ENCODE measurements around the gene MYL2.

MYL2 gene

DNA sequence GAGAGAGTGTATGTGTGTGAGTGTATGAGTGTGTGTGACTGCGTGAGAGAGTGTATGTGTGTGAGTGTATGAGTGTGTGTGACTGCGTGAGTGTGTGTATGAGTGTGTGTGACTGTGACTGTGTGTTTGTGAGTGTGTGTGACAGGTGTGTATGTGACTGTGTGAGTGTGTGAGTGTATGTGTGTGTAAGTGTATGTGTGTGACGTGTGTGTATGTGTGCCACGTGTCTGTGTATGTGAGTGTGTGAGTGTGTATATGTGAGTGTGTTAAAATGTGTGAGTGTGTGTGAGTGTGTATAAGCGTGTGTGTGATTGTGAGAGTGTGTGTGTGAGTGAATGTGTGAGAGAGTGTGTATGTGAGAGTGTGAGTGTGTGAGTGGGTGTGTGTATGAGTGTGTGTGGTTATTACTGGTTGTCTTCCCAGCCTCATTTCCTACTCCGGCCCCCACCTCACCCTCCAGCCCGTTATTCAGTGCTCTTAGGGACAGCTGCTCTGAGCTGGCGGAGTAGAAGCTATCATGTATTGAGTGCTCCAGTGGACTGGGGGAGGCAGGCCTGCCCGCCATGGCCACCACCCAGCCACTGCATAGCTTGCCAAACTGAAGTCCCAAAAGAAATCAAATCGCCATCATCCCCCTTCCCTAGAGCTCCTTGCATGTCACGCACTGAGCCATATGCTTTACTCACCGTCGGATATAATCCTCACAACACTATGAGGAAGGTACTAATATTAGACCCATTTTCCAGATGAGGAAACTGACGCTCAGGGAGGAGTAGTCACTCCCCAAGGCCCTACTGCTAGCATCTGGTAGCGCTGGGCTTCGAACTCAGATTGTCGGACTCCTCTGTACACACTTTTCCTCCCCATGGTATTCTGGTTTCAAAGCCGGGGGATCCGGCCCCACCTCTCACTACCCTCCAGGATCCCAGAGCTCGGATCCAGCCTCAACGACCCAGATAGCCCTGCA lies 10.3 kb upstream of the MYL2 start:
- DNase-seq (ENCODE audit: low read depth), result no peak

- DNase-seq (ENCODE audit: low read depth), result no peak
Measured at GRCh38 chr12:110929818-110930217, 9.4 kb upstream of the MYL2 start.

DNA sequence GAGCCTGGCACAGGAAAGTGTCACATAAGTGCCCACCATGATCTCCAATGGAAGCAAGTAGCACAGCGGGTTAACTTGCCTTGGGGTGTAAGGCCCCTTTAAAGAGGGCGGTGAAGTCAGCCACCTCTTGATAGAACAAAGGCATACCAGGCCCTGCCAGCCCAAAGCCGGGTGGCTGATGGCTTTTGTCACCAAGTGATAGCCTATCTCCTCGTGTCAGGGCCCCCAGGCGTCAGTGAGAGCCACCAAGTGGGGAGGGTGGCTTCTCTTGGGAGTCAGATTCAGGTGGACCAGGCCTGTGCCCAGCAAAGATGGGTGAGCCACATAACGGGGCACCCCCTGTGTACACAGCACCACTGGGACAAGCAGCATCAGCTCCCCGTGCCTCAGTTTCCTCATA lies 8.3 kb upstream of the MYL2 start:
- no peak for DNase-seq (ENCODE audit: low read depth)

GRCh38 chr12:110927546-110927945 lies 7.2 kb upstream of the MYL2 start:
- DNase-seq (ENCODE audit: low read depth), result no peak

DNA sequence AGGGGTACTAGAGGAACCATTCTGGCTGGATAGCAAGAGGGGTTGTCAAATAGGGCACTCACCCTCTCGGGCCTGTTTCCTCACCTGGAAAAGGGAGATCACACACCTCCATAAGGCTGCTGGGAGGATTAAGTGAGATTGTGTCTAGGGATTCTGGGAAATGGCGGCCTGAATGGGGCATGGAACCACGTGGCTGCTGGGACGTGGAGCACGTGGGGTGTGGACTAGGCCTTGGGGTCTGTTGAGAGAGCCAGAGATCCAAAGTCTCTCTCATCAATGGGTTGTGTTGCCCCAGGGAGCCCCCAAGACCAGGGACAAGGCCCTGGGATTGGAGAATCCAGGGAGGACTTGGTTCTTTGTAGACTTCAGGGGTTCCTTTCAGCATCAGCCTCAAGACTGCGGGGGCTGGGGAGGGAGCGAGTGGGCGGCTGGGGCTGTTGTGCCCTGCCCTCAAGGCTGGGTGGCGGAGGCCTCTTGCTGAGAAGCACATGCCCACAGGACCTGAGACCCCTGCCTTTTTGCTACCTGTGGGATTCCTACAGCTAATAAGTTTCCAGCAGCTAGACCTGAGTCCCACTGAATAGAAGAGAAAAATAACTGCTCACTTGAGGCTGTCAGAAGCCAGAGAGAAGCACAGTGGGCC lies 3.4 kb upstream of the MYL2 start:
- no peak for DNase-seq (ENCODE audit: low read depth)

DNA sequence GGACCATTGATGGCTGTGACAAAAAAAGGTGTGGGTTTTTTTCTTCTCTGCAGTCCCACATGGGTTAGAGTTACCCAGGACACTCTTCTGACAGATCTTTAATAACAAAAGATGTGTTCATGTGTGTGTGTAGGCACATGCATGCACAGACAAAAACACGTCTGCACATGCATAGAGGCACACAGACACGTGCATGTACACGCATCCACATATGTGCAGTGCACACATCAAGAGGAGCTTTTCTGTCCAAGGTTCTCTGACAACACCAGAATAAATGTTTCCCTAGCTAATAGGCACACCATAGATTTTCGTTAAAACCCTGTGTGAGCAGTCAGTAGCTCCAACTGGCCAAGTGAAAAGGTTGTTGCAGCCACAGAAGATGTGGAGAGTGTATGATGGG lies 2.8 kb upstream of the MYL2 start:
- no peak for DNase-seq (ENCODE audit: low read depth)

- DNase-seq (ENCODE audit: low read depth), result no peak
Measured at GRCh38 chr12:110922652-110923051, 2.3 kb upstream of the MYL2 start.

- no peak for DNase-seq (ENCODE audit: low read depth)
Measured at GRCh38 chr12:110921262-110921661, 883 bp upstream of the MYL2 start.

GRCh38 chr12:110919720-110920119 lies 659 bp downstream of the MYL2 start:
- no peak for DNase-seq (ENCODE audit: low read depth)

- DNase-seq (ENCODE audit: low read depth), result no peak
Measured at GRCh38 chr12:110917961-110918360, 2.4 kb downstream of the MYL2 start.

DNA sequence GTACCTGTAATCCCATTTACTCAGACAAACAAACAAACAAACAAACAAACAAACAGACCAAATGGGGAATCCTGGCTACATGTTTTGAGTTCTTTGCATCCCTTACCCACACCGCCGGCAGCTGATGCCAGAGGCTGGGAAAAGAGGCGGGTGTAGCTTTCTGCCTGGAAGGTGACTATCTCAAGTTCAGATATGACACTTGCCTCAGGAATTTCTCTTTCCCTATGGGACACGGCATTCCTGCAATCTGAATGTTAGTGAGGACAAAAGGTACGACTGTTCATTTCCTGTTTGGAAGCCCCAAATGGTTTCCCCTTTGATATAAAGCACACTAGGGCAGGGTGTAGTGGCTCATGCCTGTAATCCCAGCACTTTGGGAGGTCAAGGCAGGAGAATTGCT lies 2.9 kb downstream of the MYL2 start:
- no peak for DNase-seq (ENCODE audit: low read depth)

DNA sequence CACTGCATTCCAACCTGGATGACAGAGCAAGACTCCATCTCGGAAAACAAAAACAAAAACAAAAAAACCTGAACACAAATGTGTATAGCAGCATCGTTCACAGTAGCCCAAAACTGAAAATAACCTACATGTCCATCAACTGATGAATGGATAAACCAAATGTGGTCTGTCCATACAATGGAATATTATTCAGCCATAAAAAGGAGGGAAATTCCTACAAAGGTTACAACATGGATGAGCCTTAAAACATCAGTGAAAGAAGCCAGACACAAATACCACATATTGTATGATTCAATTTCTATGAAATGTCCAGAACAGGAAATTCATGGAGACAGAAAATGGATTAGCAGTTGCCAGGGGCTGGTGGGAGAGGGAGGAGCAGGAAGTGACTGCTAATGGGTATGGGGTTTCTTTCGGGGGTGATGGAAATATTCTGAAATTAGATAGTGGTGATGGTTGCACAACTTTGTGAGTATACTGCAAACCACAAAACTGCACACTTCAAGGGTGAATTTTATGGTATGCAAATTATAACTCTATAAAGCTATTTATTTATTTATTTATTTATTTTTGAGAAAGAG lies 4.0 kb downstream of the MYL2 start:
- no peak for DNase-seq (ENCODE audit: low read depth)

- no peak for DNase-seq (ENCODE audit: low read depth)
Measured at GRCh38 chr12:110913119-110914056, 7.0 kb downstream of the MYL2 start.

- DNase-seq (ENCODE audit: low read depth), result no peak
Measured at GRCh38 chr12:110912263-110912662, 8.1 kb downstream of the MYL2 start.

DNA sequence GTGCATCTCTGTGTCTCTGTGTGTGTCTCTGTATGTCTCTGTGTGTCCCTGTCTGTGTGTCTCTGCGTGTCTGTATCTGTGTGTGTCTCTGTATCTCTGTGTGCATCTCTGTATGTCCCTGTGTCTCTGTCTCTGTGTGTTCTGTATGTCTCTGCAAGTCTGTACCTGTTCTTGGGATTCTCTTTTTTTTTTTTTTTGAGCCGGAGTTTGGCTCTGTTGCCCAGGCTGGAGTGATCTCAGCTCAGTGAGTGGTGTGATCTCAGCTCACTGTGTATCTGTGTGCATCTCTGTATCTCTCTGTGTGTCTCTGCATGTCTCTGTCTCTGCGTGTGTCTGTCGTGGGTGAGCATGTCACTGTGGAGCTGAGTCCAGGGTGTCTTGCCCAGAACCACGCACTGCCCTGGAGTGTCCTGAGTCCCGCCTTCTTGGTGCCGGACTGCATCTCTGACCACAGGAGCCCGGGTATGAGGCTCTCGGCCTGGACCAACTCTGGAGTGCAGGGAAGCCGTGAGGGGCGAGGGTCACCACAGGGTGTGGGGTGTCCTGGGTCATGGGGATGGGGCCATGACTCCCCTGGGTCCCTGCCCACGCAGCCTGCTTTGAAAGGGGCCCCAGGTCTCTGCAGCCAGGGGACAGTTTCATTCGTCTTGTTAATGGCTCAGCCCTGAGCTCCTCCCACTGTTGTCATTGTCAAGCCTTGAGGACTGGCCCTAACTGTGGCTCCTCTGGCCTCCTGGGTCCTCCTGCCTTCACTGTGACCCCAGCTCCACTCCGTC lies 11.8 kb downstream of the MYL2 start:
- no peak for DNase-seq (ENCODE audit: low read depth)

- DNase-seq (ENCODE audit: low read depth), result no peak
Measured at GRCh38 chr12:110907583-110907982, 12.8 kb downstream of the MYL2 start.

- DNase-seq (ENCODE audit: low read depth), result no peak
Measured at GRCh38 chr12:110906985-110907384, 13.4 kb downstream of the MYL2 start.

- no peak for DNase-seq (ENCODE audit: low read depth)
Measured at GRCh38 chr12:110906516-110906915, 13.9 kb downstream of the MYL2 start.

DNA sequence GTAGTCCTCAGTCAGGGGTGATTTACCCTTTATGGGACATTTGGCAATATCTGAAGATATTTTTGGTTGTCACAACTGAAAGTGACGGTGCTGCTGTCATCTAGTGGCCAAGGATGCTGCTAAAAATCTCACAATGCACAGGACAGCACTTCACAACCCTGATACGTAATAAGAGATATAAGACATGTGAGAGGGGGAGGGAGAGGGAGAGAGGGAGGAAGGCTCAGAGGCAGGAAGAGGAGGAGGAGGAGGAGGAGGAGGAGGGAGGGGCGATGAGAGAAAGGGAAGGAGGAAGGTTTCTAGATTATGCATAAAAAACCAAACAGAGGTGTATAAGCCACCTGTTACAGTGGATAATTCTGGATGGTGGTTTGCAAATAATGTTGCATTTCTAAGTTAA lies 14.3 kb downstream of the MYL2 start:
- no peak for DNase-seq (ENCODE audit: low read depth)

DNA sequence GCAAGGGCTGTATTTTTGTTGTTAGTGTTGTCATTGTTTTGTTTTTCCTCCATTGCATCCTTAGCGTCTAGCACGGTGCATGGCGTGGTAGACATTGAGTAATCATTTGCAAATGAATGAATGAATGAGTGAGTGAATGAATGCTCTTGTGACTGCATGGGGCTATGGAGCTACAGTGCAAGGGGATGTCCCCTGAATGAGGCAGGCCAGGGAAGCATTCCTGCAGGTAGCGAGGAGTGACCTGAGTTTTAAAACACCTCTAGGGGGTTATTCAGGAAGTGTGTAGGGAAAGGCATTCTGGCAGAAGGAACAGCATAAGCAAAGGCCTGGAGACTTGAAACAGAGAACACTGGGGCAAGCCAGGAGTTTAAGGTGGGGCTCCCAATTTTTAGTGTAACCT lies 16.9 kb downstream of the MYL2 start:
- no peak for DNase-seq (ENCODE audit: low read depth)

DNA sequence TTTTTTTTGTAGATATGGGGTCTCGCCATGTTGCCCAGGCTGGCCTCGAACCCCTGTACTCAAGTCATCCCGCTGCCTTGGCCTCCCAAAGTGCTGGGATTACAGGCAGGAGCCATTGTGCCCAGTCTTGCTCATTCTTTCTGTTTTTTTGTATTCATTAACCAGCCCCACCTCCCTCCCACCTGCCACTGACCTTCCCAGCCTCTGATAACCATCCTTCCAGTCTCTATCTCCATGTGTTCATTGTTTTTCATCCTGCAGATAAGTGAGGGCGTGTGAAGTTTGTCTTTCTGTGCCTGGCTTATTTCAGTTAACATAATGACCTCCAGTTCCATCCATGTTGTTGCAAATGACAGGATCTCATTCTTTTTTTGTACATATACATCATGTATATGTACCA lies 19.0 kb downstream of the MYL2 start:
- DNase-seq (ENCODE audit: low read depth), result no peak
